Stimulated activated CD4-positive, alpha-beta T cell treated with anti-CD3 and anti-CD28 coated beads, Interleukin-4, amount 100 ng/mL, for 48 hours (primary cell): ENCODE measurements around the gene PSMA4.
A peak's percentile ranks its signal among the peaks of the same experiment; 100 is the strongest.
"Not testable (repeated sequence)": the region's sequence is repeated elsewhere in the genome, so short reads cannot be mapped to it uniquely, and the experiment has no call there.

Experiments
- DNase-seq, 2 donors: peaks; one replicate each; pipeline ENCODE4 v3.0.0-alpha.2; 2020; ENCODE audit warnings: low read depth in 2 of 2

Gene PSMA4

DNA sequence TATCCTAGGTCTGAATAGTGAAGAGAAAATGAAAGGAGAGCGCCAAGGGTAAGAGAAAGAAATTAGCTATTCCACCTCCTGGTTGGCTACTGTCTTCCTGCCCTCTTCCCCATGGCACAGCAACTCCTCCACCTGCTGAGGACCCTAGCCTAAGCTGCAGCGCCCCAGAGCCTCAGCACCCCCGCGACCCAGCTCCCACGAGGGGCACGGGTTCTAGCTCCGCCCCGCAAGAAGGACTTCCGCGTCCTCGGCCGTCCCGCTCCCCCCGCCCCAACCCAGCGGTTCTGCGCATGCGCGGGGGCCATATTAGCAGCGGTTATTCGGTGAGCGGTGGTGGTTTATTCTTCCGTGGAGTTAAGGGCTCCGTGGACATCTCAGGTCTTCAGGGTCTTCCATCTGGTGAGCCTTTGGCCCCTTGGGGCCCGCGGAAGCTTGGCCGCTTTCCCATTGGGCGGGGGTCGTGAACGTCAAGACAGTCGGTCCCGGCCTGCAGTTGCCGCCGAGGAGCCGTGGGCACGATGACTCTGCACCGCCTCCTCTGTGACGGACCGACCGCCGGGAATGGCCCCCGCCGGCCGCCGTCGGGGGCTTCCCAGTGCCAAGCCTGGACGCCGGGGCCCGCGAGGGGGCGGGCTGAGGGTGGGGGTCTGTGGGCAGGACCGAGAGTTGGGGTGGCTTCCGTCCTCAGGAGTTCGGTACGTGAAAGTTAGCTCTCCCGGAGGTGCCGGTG is at the start of gene PSMA4:
Gene PSMA4 (plus strand): TSS at position 304 of the 730 bp plus-strand sequence. CDS start 1,484 bp downstream, outside the sequence.
- DNase-seq, result peak; percentile 92 to 93

DNA sequence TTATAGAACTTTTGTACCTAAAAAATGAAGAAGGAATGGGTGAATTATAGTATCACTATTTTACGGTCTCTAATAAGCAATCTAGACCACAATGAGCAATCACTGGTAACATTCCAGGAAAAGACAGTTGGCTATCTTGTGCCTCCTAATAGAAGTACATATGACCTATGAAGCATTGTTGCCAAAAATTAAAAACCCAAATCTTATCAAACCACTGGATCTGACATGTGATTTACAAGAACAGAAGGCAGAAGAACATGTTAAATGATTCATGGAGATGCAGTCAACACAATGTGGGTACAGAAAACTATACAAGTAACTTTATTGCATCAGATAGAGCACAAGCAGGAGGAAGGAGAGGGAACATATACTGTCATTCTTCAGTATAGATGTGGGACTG is 47.4 kb upstream of the PSMA4 start:
- DNase-seq, result no peak

DNA sequence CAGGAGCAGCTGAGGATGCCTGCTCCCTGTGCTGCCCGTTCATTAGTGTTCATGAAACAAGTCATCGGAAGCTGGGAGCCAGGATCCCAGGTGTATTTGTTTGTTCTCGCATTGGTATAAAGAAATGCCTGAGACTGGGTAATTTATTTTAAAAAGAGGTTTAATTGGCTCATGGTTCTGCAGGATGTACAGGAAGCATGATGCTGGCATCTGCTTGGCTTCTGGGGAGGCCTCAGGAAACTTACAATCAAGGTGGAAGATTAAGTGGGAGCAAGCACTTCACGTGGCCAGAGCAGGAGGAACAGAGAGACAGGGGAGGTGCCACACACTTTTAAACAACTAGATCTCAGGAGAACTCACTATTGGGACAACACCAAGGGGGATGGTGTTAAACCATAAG is 38.4 kb upstream of the PSMA4 start:
- DNase-seq, result no peak

DNA sequence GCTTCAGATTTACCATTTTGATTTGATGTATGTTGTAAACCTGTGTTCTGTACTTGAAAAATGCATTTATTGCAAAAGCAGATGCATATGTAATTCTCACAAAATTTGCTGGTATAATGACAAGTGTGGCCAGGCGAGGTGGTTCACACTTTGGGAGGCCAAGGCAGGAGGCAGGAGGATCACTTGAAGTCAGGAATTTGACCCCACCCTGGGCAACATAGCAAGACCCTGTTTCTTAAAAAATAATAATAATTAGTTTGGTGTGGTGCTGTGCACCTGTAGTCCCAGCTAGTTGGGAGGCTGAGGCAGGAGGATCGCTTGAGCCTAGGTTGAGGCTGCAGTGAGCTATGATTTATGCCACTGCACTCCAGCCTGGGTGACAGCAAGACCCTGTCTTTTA is 37.6 kb upstream of the PSMA4 start:
- no peak for DNase-seq

DNA sequence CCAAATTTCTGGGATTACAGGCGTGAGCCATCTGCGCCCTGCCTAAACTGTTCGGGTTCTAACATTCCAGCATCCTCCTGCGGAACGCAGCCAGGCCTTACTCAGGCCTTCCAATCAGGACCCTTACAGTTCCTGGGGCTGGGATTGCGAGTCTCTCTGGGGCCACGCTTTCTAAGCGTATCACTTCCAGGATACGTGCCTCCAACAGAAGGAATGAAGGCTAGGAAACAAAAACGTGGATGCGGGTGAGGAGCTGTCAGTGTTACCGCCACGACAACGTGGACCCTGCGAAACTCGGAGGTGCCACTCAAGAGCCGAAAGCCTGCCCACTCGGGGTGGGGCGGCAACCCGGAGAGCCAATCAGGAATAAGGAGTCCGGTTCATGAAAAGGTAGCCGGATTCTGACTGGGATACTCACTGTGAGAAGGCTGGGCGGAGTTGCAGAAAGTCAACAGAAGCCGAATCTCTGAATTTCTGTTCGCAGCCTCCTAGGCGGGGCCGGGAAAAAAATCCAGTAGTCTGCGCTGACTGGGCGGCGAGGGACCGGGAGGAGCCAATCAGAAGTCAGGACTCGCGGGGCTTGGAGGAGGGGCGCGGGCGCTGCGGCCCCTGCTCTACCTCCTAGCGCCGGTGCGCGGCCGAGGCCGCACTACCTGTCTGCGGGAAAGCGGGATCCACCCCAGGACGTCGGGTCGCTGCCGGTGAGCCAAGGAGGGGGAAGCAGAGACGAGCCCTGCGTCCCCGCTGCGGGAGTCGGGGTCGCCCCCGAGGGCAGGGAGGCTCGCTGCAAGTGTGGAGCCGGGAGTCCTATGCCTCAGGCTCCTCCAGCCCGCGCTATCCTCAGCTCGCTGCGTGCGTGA is 33.0 kb upstream of the PSMA4 start, which contains the start of gene HYKK:
Gene HYKK (plus strand): TSS at position 607 of the 860 bp plus-strand sequence. CDS start 5,512 bp downstream, outside the sequence.
- peak; percentile 65 to 79 for DNase-seq

DNA sequence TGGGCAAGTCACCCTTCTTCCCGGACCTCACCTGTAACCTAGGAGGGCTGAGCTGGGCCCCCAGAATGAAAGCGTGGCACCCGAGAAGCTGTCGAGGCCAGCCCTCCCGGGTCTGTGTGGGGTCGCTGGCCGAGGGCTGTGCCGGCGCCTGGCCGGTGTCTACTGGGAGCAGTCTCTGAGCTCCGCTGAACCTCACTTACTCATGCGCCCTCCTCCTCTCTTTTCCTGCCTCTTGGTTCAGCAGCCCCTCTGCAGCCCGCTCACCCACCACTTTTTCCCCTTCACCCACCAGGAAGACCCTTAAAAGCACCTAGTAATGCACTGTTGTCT is 32.4 kb upstream of the PSMA4 start:
- no peak for DNase-seq

DNA sequence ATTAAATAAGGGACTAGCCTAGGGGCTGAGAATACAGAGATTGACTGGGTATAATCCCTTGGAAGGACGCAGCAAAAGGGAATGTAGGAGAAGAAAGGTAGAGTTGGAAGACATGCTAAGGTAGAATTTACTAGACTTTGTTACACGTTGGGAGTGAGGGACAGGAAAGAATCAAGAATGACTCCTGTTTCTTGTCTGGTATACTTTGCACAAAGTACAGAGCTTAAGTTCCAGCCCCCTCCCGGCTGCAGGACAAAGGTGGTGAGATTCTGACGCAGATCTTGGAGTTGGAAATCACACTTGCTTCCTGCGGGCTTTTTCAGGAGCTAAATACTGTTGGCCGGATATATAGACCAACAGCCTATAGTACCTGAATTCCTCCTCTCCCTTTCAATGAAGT is 32.0 kb upstream of the PSMA4 start:
- no peak for DNase-seq

DNA sequence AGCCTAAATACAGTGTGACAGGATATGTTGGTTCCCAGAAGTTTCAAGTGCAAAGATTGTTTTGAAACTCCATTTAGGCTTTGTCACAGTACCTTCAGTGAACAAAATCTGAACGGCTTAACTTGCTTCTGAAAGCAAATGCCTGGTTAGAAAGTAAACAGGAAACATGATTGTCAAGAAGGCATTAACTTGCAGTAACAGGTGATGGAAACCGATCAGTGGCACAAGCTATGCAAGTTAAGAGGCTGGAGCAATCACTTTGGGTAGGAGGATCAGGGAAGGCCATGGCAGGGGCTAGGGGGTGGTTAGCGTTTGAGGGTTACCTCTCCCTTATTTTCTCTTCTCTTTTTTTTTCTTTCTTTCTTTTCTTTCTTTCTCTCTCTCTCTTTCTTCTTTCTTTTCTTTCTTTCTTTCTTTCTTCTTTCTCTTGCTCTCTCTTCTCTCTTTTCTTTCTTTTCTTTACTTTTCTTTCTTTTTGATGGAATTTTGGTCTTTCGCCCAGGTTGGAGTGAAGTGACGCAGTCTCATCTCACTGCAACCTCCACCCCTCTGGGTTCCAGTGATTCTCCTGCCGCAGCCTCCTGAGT is 30.4 kb upstream of the PSMA4 start:
- DNase-seq, result no peak

DNA sequence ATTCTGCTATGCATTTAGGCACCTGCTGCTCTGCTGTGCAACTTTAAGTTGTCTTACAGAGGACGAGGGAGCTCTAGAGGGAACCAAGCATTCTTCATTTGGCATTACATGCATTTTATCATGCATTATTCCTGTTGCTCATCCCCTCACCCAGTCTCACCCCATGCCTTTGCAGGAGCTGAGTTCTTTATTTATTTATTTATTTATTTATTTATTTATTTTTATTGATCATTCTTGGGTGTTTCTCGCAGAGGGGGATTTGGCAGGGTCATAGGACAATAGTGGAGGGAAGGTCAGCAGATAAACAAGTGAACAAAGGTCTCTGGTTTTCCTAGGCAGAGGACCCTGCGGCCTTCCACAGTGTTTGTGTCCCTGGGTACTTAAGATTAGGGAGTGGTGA is 20.2 kb upstream of the PSMA4 start:
- not testable (repeated sequence) for DNase-seq

DNA sequence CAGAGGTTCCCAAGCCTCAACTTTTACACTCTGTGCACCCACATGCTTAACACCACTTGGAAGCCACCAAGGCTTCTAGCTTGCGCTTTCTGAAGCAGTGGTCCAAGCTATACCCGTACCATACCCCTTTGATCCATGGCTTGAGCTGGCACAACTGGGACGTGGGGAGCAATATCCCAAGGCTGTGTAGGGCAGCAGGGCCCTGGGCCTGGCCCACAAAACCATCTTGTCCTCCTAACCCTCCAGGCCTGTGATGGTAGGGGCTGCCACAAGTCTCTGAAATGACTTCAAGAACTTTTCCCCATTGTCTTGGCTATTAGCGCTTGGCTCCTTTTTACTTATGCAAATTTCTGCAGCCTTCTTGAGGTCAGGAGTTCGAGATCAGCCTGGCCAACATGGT is 16.0 kb upstream of the PSMA4 start:
- DNase-seq, result no peak

DNA sequence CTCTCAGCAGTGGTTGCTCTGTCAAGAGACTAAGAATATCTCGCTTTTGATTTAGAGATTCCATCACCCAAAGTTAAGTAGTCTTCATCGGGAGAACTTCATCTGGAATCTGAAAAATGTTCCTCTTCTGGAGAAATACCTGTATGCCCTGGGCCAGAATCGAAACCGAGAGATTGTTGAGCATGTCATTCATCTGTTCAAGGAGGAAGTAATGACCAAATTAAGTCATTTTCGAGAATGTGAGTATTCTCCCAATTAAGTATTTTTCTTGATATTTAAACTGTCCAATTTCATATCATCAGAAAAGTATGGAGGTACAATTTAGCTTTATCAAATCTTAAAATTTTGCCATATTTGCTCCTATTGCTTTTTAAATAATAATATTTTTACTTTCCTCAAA is 12.9 kb upstream of the PSMA4 start:
- DNase-seq, result no peak

DNA sequence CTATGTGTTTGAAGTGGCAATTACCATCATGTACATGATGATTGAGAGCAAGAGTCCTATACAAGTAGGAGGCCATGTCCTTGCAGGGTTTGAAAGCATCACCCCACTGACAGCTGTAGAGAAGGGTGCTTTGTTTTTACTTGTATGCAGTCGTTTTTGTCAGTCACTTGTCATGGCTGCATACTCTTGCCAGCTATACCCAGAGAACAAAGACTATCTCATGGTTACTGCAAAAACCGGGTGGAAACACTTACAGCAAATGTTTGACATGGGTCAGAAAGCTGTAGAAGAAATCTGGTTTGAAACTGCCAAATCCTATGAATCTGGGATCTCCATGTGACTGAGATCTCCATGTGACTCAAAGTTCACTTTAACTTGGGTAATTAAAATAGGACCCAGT is 6.9 kb upstream of the PSMA4 start:
- no peak for DNase-seq

DNA sequence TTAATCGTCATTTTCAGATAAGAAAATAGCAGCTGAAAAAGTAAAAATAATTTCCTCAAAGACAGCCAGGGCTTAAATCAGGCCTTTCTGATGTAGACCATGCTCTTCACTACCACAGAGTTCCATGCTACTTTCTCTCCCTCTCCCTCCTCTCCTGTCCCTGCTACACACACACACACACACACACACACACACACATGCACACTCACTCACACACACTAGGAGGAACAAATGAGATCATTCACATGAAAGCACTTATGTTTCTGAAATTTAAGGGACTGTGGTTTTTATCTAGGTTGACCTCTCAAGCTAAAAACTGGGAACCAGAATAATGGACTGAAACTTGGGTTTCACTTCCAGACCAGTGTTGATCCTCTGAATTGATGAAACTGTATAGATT is 4.1 kb upstream of the PSMA4 start:
- no peak for DNase-seq

DNA sequence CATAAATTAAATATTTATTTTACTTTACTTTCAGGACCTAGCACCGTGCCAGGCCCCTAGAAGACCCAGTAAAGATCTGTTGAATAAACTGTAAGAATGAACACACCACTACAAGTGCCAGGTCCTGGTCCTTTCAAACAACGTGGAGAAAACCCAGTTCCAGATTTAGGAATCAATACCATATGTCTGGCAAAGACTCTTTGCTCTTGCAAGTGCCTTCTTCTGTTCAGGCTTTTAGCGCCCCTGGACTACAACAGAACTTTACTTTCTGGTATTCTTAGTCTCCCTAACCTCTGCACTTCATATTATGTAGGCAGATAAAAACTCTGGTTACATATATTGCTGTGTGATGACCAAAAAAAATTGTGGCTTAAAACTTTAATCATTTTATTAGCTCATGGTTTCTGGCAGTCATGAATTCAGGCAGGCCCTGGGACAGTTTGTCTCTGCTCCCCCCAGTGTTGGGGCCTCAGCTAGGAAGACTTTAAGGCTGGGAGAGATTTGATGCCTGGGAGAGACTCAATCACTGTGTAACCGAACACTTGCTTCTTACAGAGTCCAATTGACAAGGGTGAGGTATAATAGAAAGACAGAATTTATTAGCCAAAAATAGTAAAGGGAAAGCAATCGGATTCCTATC is 2.9 kb upstream of the PSMA4 start:
- no peak for DNase-seq

DNA sequence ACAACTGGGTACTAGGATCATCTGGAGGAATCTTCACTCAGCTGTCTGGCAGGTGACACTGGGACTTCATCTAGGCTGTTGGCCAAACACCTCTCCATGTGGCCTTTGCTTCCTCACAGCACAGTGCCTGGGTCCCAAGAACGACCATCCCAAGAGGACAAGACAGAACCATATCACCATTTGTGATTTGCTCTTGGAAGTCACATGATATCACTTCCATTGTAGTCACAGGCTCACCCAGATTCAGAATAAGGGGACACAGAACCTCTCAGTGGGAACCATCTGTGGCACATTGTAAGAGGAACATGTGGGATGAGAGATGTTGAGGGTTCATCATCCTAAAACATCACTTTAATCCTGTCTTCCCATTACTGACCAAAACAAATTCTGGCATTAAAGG is 1.9 kb upstream of the PSMA4 start:
- no peak for DNase-seq

DNA sequence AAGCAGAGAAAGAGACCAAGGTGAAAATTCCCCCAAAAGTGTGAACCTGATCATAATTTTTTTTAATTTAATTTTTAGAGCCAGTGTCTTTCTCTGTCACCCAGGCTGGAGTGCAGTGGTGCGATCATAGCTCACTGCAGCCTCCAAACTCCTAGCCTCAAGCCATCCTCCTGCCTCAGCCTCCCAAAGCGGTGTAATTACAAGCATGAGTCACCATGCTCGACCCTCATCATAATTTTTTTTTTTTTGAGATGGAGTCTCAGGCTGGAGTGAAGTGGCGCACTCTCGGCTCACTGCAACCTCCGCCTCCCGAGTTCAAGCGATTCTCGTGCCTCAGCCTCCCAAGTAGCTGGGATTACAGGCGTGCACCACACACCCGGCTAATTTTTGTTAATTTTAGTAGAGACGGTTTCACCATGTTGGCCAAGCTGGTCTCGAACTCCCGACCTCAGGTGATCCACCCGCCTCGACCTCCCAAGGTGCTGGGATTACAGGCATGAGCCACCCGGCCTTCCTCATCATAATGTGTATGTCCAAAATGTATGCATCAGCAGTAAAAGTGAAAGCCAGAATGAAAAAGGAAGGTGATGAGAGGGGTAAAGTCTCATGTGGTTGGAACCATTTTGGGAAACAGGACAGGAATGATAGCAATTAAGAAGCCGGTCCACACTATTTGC is 642 bp upstream of the PSMA4 start:
- DNase-seq, result not testable (repeated sequence)

DNA sequence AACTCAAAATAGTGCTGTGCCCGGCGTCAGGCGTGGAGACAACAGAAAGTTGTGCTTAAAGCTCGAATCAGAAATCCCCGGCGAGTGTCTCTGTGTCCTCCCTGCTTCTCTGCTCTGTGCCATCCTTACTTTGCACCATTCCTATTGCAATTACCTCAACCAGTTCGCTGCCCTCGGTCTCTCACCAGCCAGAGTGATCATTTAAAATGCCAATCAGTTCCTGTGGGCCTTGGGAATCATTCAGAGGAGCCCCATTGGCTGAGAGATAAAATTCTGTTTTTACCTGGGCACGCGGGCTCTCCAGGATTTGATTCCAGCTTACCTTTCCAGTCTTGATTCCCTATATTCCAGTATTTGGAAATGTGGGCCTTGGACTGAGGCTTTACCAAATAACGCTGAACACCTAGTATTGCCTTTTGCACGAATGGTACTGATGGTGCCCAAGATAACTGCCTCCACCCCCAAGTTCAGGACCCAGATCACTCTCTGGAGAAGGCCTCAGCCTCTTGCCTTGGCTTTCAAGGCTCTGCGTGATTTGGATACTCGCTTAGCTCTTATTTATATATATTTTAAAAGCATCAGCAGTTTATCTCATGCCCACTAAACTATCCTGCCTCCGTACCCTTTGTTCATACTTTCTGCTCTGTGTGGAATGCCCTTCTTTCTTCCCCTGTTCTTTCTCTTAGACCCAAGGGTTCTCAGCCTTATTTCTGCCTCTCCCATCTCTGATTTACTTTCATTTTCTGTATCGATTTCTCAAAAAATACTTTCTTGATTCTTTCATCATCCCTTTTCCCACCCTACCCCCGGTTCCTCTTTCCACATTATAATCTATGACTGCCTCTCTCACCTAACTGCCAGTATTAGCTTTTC is 863 bp downstream of the PSMA4 start:
- DNase-seq, result no peak

DNA sequence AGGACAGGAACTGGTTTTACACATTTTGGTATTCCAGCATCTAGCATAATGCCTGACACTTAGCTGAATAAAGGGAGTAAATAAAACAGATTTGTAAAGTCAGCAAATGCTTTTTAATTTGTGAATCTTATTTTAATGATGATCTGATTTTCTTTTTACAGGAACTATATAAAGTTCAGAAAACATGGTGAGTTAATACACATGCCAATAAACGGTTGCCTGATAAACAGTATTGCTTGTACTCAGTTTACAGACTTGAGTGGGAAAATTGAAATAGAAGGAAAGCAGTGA is 1.4 kb downstream of the PSMA4 start:
- no peak for DNase-seq

DNA sequence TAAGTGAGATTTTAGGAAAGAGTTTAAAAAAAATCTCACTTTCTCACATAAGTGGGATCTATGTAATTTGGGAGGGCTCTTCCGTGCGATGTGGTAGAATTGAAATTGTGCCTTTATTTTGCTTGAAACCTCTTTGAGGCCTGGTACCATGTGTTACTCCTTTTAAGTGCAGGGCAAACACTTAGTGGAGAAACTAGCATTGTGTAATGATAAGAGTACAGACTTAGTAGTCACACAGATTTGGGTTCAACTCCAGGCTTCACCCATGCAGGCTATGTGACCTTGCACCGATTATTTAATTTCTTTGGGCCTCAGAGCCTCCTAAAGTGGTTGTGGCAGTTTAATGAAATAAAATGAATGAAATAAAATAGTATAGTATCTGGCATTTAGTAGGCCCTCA is 2.4 kb downstream of the PSMA4 start:
- no peak for DNase-seq

DNA sequence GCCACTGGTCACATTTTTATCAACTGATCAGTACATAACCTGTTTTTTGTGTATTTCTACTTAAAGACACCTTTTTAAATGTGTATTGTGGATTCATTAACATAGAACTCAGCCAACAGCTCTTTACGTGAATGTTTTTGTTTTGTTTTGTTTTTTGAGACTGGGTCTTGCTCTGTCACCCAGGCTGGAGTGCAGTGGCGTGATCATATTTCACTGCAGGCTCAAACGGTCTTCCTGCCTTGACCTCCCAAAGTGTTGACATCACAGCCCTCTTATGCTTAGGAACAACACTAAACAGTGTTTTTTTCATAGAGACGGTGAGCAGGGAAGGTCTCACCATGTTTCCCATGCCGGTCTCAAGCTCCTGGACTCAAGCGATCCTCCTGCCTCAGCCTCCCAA is 9.9 kb downstream of the PSMA4 start:
- no peak for DNase-seq

DNA sequence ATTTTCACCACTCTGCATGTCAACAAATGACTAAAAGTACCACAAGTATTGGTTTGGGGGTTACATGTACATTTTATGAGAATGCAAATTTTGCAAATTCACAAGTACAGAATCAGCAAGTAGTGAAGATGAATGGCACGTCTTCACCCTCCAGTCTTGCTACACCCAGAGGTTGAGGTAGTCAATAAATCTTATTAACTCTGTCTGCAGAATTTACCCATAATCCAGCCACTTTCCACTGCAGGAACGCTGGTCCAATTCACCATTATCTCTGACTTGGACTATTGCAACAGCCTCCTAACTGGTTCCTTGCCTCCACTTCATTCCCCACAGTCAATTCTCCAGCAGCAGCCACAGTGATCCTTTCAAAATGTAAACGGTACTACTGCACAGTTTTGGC is 10.6 kb downstream of the PSMA4 start:
- DNase-seq, result no peak
